ENCODE data around the gene ZDHHC20.
A peak's percentile ranks its signal among the peaks of the same experiment; 100 is the strongest.

ZDHHC20 gene

GRCh38 chr13:21481359-21481758 lies 22.3 kb upstream of the ZDHHC20 start:
- ChIA-PET POLR2A (no interaction called here), CTCF (no interaction called here)
- TF ChIP-seq PKNOX1 (IDR thresholded peaks at IDR 0.05), result no peak
- TF ChIP-seq LEF1 (IDR thresholded peaks at IDR 0.05; ENCODE audit: borderline replicate concordance), result no peak
- no peak for TF ChIP-seq FOXA1 (IDR thresholded peaks at IDR 0.05)
- TF ChIP-seq ELF4 (IDR thresholded peaks at IDR 0.05), result no peak
- TF ChIP-seq ZNF384 (IDR thresholded peaks at IDR 0.05), result no peak
- no peak for TF ChIP-seq TARDBP (IDR thresholded peaks at IDR 0.05)
- TF ChIP-seq SP1 (IDR thresholded peaks at IDR 0.05), result no peak
- TF ChIP-seq NFRKB (IDR thresholded peaks at IDR 0.05), result no peak
- TF ChIP-seq CTBP1 (IDR thresholded peaks at IDR 0.05; ENCODE audit: borderline replicate concordance), result no peak
- TF ChIP-seq HDGF (IDR thresholded peaks at IDR 0.05; ENCODE audit: borderline replicate concordance), result no peak
- no peak for TF ChIP-seq ARNT (IDR thresholded peaks at IDR 0.05)
- no peak for TF ChIP-seq L3MBTL2 (conservative IDR thresholded peaks at IDR 0.05)
- TF ChIP-seq FOXM1 (IDR thresholded peaks at IDR 0.05; ENCODE audit: borderline replicate concordance), result no peak
- no peak for DNase-seq (ENCODE audit: extremely low spot score)

- ChIA-PET POLR2A (no interaction called here), CTCF (no interaction called here)
- no peak for TF ChIP-seq FOXM1 (IDR thresholded peaks at IDR 0.05; ENCODE audit: borderline replicate concordance)
- TF ChIP-seq NFRKB (IDR thresholded peaks at IDR 0.05), result no peak
- TF ChIP-seq FOXA1 (IDR thresholded peaks at IDR 0.05), result no peak
- no peak for TF ChIP-seq HDGF (IDR thresholded peaks at IDR 0.05; ENCODE audit: borderline replicate concordance)
- TF ChIP-seq TARDBP (IDR thresholded peaks at IDR 0.05), result no peak
- TF ChIP-seq L3MBTL2 (conservative IDR thresholded peaks at IDR 0.05), result no peak
- no peak for TF ChIP-seq ZNF384 (IDR thresholded peaks at IDR 0.05)
- no peak for TF ChIP-seq ARNT (IDR thresholded peaks at IDR 0.05)
- TF ChIP-seq PKNOX1 (IDR thresholded peaks at IDR 0.05), result no peak
- TF ChIP-seq FOXK2 (IDR thresholded peaks at IDR 0.05), result no peak
- DNase-seq (ENCODE audit: extremely low spot score), result peak; percentile 20
Measured at GRCh38 chr13:21478881-21479808, 20.0 kb upstream of the ZDHHC20 start.

GRCh38 chr13:21476893-21477472 lies 17.9 kb upstream of the ZDHHC20 start:
- TF ChIP-seq SUZ12 (IDR thresholded peaks at IDR 0.05), result no peak
- no peak for TF ChIP-seq FOXK2 (IDR thresholded peaks at IDR 0.05)
- TF ChIP-seq CTBP1 (IDR thresholded peaks at IDR 0.05; ENCODE audit: borderline replicate concordance), result no peak
- no peak for TF ChIP-seq TARDBP (IDR thresholded peaks at IDR 0.05)
- TF ChIP-seq ZNF384 (IDR thresholded peaks at IDR 0.05), result no peak
- TF ChIP-seq SP1 (IDR thresholded peaks at IDR 0.05), result no peak
- TF ChIP-seq LEF1 (IDR thresholded peaks at IDR 0.05; ENCODE audit: borderline replicate concordance), result no peak
- no peak for TF ChIP-seq PKNOX1 (IDR thresholded peaks at IDR 0.05)
- no peak for TF ChIP-seq L3MBTL2 (conservative IDR thresholded peaks at IDR 0.05)
- no peak for TF ChIP-seq ARNT (IDR thresholded peaks at IDR 0.05)
- TF ChIP-seq HDGF (IDR thresholded peaks at IDR 0.05; ENCODE audit: borderline replicate concordance), result no peak
- TF ChIP-seq FOXM1 (IDR thresholded peaks at IDR 0.05; ENCODE audit: borderline replicate concordance), result no peak
- TF ChIP-seq BHLHE40 (IDR thresholded peaks at IDR 0.05; ENCODE audit: borderline replicate concordance), result no peak
- no peak for TF ChIP-seq ELF4 (IDR thresholded peaks at IDR 0.05)
- no peak for TF ChIP-seq FOXA1 (IDR thresholded peaks at IDR 0.05)
- TF ChIP-seq NFRKB (IDR thresholded peaks at IDR 0.05), result no peak
- ChIA-PET CTCF (interaction anchor here (0.6 to 1.9 kb wide), 5 partner anchors 18 to 182 kb away, joined by 3 to 7 read pairs (median 6); partner anchors contain the start of gene ZDHHC20), POLR2A (interaction anchor here (0.7 to 2.0 kb wide), 4 partner anchors 129 to 363 kb away, joined by 3 to 8 read pairs (median 4); partner anchors contain the start of genes MRPL57 and SKA3)
- peak; percentile 67 for DNase-seq (ENCODE audit: extremely low spot score)

- DNase-seq (ENCODE audit: extremely low spot score), result no peak
- ChIA-PET POLR2A (no interaction called here), CTCF (no interaction called here)
- TF ChIP-seq HDGF (IDR thresholded peaks at IDR 0.05; ENCODE audit: borderline replicate concordance), result no peak
- TF ChIP-seq ARNT (IDR thresholded peaks at IDR 0.05), result no peak
- TF ChIP-seq ELF4 (IDR thresholded peaks at IDR 0.05), result no peak
- no peak for TF ChIP-seq TARDBP (IDR thresholded peaks at IDR 0.05)
- TF ChIP-seq ZNF384 (IDR thresholded peaks at IDR 0.05), result no peak
Measured at GRCh38 chr13:21475115-21475514, 16.0 kb upstream of the ZDHHC20 start.

GRCh38 chr13:21470785-21471184 lies 11.7 kb upstream of the ZDHHC20 start:
- ChIA-PET POLR2A (no interaction called here), CTCF (no interaction called here)
- no peak for DNase-seq (ENCODE audit: extremely low spot score)
- TF ChIP-seq SUZ12 (IDR thresholded peaks at IDR 0.05) (no peak), HDGF (IDR thresholded peaks at IDR 0.05; ENCODE audit: borderline replicate concordance) (no peak), BHLHE40 (IDR thresholded peaks at IDR 0.05; ENCODE audit: borderline replicate concordance) (no peak), CTBP1 (IDR thresholded peaks at IDR 0.05; ENCODE audit: borderline replicate concordance) (no peak), L3MBTL2 (conservative IDR thresholded peaks at IDR 0.05) (no peak), FOXA1 (IDR thresholded peaks at IDR 0.05) (no peak), ZNF384 (IDR thresholded peaks at IDR 0.05) (no peak), LEF1 (IDR thresholded peaks at IDR 0.05; ENCODE audit: borderline replicate concordance) (no peak), FOXK2 (IDR thresholded peaks at IDR 0.05) (no peak), PKNOX1 (IDR thresholded peaks at IDR 0.05) (no peak)

Measured in HEK293T (cell line).